NCI-H510A treated with DMSO at 0.1 percent for 48 hours (cell line): ENCODE results near the gene ADAMTS4.

Source experiments
- DNase-seq: peaks from one replicate; lab custom pipeline; 2025; lab: John Stamatoyannopoulos, UW

Gene ADAMTS4

DNA sequence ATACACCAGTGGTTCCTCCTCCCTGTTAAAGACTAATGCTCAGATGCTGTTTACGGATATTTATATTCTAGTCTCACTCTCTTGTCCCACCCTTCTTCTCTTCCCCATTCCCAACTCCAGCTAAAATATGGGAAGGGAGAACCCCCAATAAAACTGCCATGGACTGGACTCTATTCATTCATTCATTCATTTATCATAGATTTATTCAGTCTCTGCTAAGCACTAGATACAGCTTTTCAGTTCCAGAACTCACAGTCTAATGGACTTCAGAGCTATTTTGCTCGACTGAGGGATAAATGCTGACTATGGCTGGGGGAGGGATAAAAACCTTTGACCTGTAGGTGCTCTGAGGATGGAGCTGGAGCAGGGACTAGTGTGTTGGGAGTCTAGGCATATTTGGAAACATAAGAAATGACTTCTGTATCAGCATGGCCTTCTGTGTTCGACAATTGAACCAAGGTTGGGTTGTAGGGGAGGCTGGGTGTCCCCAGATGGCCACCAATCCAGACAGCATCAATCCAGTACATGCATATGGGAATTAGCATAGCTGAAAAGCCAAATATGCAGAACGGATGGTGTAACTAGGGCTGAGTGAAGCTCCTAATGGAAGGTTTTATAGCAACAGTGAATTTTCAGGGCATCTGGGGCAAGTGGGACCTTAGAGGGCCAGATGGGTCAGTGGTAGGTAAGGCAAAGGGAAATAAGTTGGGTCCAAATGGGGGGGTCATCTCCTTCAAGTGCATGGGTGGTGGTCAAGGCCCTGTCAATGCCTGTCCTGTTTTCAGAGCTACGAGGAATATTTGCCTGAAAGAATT lies 20.4 kb upstream of the ADAMTS4 start:
- DNase-seq, result no peak

DNA sequence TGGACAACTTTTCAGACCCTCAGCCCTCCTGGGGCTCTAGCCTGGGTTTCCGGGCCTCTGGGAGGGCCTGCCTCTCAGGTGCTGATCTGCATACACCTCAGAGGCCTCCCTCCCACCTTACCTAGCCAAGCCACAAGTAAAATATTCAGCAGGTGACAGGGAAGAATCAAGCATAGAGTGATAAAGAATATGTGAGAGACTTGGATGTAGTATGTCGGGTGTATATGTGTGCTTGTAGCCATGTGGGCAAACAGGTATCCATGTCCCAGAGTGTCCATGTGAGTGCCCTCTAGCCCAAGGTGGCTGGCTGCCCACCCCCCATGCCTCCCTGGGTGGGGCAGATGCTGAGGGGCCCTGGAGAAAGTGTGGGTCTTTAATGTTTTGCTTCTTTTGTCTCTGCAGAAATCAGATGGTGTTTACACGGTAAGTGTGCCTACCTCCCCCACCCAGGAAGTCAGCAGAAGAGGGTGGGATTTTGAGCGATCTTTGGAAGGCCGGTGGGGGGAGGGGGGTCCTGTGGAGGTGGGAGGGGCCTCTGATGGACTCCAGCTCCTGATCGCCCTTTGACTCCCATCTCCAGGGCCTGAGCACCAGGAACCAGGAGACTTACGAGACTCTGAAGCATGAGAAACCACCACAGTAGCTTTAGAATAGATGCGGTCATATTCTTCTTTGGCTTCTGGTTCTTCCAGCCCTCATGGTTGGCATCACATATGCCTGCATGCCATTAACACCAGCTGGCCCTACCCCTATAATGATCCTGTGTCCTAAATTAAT lies 19.6 kb upstream of the ADAMTS4 start:
- no peak for DNase-seq

DNA sequence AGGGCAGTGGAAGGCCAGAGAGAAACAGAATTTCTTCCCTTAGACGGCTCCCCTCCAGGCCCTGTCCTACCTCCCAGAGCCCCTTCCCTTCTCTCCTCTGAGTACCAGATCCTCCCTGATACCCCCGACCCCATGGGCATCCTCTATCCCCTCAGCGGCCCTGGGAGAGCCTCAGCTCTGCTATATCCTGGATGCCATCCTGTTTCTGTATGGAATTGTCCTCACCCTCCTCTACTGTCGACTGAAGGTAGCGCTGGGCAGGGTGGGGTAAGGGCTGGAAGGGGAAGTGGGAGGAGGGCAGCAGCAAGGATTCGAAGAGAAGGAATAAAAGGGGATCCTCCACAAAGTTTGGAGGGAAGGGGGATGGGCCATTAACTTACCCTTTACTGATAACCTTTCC lies 19.0 kb upstream of the ADAMTS4 start:
- no peak for DNase-seq

DNA sequence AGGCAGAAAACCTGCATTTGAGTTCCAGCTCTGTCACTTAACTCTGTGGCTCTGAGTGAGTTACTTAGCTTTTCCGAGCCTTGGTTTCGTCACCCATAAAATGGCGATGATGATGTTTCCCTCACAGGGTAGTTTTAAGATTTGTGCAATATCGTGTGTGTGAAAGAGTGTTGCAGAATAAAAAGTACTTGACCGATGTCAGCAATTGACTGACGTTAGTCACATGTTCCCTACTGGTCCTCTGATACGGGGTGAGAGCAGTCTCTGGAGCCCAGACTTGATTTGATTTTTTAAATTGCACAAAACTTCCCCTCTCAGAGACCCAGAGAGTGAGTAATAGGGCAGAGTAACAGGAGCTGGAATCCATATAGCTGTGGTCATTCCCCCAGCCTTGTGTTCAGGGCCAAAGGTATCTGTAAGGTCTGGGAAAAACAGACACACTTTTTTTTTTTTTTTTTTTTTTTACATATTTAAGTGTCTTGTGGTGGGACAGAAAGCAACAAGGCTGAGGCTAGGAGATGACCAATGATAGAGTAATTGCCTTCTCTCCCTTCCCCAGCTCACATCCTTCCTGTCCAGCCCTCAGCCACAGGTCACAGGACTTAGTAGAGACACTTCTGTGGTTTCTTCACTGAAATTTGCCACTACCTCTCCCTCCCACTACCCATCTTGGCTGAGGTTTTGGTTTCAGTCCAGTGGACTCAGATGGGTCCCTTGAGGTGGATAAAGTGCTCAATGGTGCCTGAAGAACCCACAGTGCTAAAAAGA lies 18.3 kb upstream of the ADAMTS4 start:
- no peak for DNase-seq

GRCh38 chr1:161215076-161215475 lies 16.2 kb upstream of the ADAMTS4 start, which contains the start of gene FCER1G:
Gene FCER1G (plus strand): TSS chr1:161215295. CDS start chr1:161215322, 27 bp downstream.
- DNase-seq, result no peak

- DNase-seq, result no peak
These were observed 15.5 kb upstream of the ADAMTS4 start for GRCh38 chr1:161214369-161214768.

- DNase-seq, result peak; percentile 72
These were observed 11.0 kb upstream of the ADAMTS4 start for GRCh38 chr1:161209790-161210409.

- DNase-seq, result no peak
These were observed 8.3 kb upstream of the ADAMTS4 start for GRCh38 chr1:161207173-161207572.

- DNase-seq, result no peak
These were observed 7.7 kb upstream of the ADAMTS4 start for GRCh38 chr1:161206411-161207140.

DNA sequence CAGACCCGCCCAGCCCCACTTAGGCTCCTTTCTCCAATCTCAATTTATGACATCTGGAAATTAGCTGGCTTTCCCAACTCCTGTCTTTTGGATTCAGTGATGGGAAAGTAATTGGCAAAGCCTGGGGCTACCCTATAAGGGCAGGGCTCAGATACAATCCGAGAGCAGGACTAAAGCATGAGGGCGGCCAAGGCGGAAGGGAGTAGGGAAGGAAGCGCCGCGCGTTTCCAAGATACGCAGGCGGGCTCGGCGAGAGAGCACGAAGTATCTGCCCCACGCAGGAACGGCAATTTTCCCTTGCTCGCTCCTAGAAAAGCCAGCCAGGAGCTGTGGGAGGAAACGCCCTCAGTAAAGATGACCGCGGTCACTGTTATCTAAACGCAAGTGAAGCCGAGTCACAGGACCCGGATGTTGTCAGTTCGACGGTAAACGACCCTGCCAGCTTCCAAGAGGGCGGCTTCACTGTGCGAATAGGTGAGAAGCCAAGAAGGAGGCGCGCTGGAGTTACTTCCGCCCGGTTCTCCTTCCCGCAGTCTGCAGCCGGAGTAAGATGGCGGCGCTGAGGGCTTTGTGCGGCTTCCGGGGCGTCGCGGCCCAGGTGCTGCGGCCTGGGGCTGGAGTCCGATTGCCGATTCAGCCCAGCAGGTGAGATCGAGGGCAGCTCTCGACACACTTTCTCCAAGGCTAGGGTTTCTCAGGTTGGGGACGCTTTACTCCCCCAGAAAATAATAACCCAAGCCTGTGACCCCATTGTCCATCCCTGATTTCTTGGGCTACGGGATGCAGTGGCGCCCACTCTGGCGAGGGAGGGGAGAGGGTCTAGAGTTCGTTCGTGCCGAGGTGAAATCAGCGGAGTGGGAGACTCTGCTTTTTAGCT lies 3.2 kb upstream of the ADAMTS4 start, which contains the start of gene NDUFS2:
Gene NDUFS2 (plus strand): TSS at position 532 of the 877 bp plus-strand sequence. CDS start 19 bp downstream, at position 551.
- peak; percentile 96 for DNase-seq

DNA sequence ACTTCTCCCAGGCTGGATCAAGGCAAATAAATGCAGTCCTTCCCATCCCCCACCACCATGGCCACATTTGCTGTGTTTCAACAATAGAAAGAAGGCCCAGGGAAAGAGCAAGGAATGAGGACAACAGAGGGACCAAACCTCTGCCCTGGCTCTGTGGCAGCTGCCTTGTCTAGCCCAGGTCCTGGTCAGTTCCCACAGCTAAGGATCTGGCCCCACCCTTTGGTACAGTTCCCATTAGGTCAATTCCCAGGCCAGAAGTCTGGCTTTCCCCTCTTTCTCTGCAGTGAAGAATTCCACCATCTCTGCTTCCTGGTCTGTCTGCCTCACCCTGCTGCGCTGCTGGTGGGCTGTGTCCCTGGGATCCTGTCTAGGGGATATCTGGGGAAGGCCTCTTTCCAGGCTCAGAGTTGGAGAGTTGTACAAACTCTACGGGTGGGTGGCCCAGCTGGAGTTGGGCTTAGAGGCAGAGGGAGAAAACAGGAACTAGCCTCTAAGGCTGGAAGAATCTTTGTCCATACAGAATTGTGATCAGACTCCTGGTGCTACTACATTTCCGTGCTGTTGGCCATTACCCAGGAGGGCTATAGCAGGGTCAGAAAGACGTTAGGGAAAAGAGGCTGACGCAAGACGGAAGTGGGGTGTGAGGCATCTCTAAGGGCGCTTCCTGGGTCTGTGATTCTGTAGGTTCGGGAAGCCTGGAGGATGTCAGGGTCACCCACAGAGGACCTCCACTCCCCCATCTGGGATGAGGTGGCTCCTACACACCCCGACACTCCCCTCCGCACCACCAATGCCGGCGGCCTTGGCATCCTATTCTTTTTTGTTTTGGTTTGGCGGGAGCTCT lies 2.4 kb upstream of the ADAMTS4 start:
- DNase-seq, result no peak

- no peak for DNase-seq
These were observed 1.7 kb upstream of the ADAMTS4 start for GRCh38 chr1:161200421-161200991.

GRCh38 chr1:161199506-161200139 lies 769 bp upstream of the ADAMTS4 start:
- no peak for DNase-seq

DNA sequence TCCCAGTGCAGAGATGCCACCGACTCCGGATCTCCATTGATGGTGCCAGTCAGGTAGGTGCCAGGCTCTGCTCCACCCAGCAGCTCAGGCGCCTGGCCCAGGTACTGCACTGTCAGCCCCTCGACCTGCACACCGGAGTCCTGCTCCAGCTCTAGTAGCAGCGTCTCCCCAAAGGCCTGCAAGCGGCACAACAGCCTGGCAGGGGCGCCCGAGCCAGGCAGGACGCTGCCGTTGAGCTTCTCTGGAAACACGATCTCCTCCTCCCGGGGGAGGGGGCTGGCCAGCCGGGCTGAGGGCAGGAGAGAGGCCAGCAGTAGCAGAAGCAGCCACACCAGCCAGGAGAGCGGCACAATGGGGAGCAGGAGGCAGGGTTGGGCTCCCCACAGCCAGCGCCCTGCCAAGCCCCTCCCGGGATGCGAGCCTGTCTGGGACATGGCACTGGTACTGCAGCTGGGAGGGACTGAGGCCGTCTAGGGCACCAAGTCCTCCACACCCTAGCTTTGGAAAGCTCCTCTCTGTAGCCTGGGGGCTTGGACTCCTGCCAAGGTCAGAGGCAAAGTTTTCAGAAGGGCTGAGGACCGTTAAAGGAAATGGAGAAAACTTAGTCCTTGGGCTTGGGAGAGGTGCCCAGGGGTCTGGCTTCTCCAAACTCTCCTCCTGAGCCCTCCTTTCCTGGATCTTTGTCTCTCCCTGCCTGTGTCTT lies 509 bp downstream of the ADAMTS4 start:
- peak; percentile 25 for DNase-seq

DNA sequence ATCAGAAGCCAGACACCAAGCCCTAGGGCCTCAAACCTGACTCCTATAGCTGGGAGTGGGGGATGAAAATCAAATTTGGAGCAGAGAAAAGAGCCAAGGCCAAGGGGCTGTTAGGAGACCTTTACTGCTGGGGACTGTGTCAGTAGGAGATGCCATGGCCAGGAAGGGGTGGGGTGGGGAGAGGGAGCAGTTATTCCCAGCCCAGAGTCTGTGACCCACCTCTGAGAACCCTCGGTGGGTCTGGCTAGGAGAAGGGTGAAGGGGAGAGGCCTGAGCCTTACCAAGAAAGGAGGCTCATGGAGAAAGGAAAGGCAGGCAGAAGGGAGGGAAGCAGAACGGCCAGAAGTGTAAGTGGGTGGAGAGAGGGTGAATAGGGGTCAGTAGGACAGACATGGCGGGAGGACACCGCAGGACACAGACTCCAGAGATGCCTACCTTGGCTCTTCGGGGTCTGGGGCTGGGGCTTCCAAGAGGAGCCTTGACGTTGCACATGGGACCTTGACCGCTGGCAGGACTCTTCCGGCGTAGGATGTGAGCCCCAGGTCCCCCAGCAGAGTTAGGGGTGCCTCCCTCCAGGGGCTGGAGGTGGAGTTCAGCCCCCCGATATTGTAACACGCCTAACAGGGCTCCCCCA lies 1.2 kb downstream of the ADAMTS4 start:
- DNase-seq, result no peak

DNA sequence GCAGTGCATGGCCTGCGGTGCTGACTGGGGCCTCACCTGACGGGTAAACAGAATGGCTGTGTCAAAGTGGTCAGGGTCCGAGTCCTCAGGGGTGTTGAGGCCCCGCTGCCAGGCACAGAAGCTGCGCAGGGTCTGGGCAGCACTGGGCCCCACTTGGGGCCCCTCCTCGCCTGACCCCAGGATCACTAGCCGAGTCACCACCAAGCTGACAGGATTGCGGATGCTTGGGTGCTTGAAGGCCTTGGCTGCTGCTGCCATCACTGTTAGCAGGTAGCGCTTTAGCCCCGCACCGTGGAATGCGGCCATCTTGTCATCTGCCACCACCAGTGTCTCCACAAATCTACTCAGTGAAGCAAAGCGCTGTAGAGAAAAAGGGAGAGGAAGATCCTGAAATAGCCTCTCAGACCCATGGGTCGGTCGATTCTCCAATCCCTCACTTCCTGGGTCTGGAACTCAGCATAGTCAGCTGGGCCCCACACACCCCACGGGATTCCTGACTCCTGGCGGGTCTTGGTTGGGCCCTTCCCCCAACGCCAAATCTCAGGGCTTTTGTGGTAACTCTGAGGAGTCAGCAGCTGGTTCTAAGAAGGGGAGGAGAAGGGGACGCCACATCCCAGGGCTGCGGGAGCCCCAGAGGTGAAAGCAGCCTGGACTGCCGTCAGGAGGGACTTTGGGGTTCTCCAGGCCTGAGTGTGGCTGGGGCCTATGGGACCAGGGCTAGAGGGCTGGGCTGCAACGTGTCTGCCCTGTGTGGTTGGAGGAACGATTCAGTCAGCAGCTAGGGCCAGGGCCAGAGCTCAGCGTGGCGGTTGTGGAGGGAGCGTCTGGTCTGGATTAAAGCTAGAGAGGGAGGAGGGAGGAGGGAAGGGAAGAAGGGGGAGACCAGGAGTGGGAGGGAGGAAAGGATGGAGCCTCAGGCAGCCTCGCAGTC lies 2.1 kb downstream of the ADAMTS4 start:
- no peak for DNase-seq
